HepG2 (cell line): ENCODE data around the gene TUBGCP6. TPM values are rescaled to one million over a fixed set of nuclear protein-coding genes. Genes with fewer than 3 reads are reported as not detected.

Experiments used
- BHLHE40 ChIP-seq: IDR thresholded peaks from 2 replicates; pipeline ENCODE4 v1.6.1; 2011; ENCODE audit warnings: low read length, improper control_type of control experiment
- CTCF ChIP-seq: sonication (generic); formaldehyde crosslinking; IDR thresholded peaks from 2 replicates; pipeline ENCODE4 v1.5.0; 2020; ENCODE audit warnings: mild to moderate bottlenecking, missing genetic modification reagents, moderate library complexity
- HNRNPLL ChIP-seq: fragments of 200-400 bp; formaldehyde crosslinking; IDR thresholded peaks from 2 replicates; pipeline ENCODE4 v1.6.1; 2017; ENCODE audit warnings: mild to moderate bottlenecking, low read depth, low read length; ENCODE audit not compliant: poor library complexity, severe bottlenecking
- KDM2A ChIP-seq: sonication (generic); formaldehyde crosslinking; IDR thresholded peaks from 2 replicates; pipeline ENCODE4 v1.4.0; 2020; ENCODE audit warnings: low read depth, missing genetic modification reagents, borderline replicate concordance
- MLX ChIP-seq: IDR thresholded peaks from 2 replicates; pipeline ENCODE4 v1.6.1; 2016
- RNF219 ChIP-seq: sonication (generic); formaldehyde crosslinking; IDR thresholded peaks from 2 replicates; pipeline ENCODE4 v1.5.0; 2020; ENCODE audit warnings: mild to moderate bottlenecking, missing genetic modification reagents
- SYNCRIP ChIP-seq: fragments of 200-400 bp; formaldehyde crosslinking; IDR thresholded peaks from 2 replicates; pipeline ENCODE4 v1.6.1; 2018; ENCODE audit warnings: mild to moderate bottlenecking, low read depth, low read length; ENCODE audit not compliant: insufficient read depth
- ZNF33B ChIP-seq: sonication (generic); formaldehyde crosslinking; IDR thresholded peaks from 2 replicates; pipeline ENCODE4 v1.5.1; 2020; ENCODE audit warnings: mild to moderate bottlenecking, missing genetic modification reagents
- ZNF574 ChIP-seq: sonication (generic); formaldehyde crosslinking; IDR thresholded peaks from 2 replicates; pipeline ENCODE4 v1.4.0; 2020; ENCODE audit warnings: missing genetic modification reagents
- ZNF609 ChIP-seq: sonication (generic); formaldehyde crosslinking; IDR thresholded peaks from 2 replicates; pipeline ENCODE4 v1.4.0; 2020; ENCODE audit warnings: mild to moderate bottlenecking, missing genetic modification reagents, borderline replicate concordance
- ZNF615 ChIP-seq: sonication (generic); formaldehyde crosslinking; IDR thresholded peaks from 2 replicates; pipeline ENCODE4 v1.5.0; 2020; ENCODE audit warnings: mild to moderate bottlenecking, missing genetic modification reagents, borderline replicate concordance
- polyA plus RNA-seq, 8 experiments: library from polyadenylated mRNA; depleted of rRNA in 3 of 8; stranded (reverse) in 7 of 8; unstranded in 1 of 8; fragments of >200 nt; fragmentation: Illumina TruSeq in 4 of 8; extraction: Trizol in 4 of 8; gene quantifications; 2 replicates each; pipeline versions ENCODE4 v1.2.1 to v1.2.3, GENCODE V29; 2011 to 2016; ENCODE audit warnings: low read depth in 4 of 8, missing spikeins in 1 of 8, mixed read lengths in 1 of 8; ENCODE audit not compliant: insufficient read depth in 1 of 8
- total RNA-seq, 5 experiments: library from RNA; depleted of rRNA; stranded (reverse); fragments of >200 nt; fragmentation: Illumina TruSeq; extraction: Trizol; gene quantifications; 2 replicates each; pipeline ENCODE4 v1.2.3, GENCODE V29; 2016; ENCODE audit warnings: low read depth in 1 of 5

The TUBGCP6 gene
- total and polyA plus RNA-seq, 2 of the 13 experiments (the other 11 are each of a cell fraction or from before 2014, with no cell fraction given) = 14.6 to 15.7 TPM

- TF ChIP-seq ZNF574 (CRISPR knock-in tag) (peak; percentile 41), KDM2A (0 out of 2 replicates have a peak, but pooled peaks have one; percentile 25), RNF219 (CRISPR knock-in tag) (no peak), MLX (CRISPR knock-in tag) (no peak), ZNF33B (CRISPR knock-in tag) (no peak), CTCF (CRISPR knock-in tag) (peak; percentile 90), ZNF615 (CRISPR knock-in tag) (no peak), HNRNPLL (no peak), ZNF609 (CRISPR knock-in tag) (no peak), SYNCRIP (no peak), BHLHE40 (no peak)
These were observed 7.5 kb upstream of the TUBGCP6 start (continued) for GRCh38 chr22:50252082-50253045.
